ENCODE results near the gene IGFN1. TPM values are rescaled to one million over a fixed set of nuclear protein-coding genes. Genes with fewer than 3 reads are reported as not detected.

Gene IGFN1
- polyA plus RNA-seq, 1 donor from 2014 or later, result not detected

- Histone ChIP-seq H3K4me3 (ENCODE audit: low read length) (no peak overlapping the region), H3K9me2 (ENCODE audit: insufficient read depth, low read length) (no peaks in the 10 kb centered on the region), H3K4me2 (ENCODE audit: low read length) (no peak overlapping the region), H3K27me3 (ENCODE audit: insufficient read depth, low read depth, low read length) (no peaks in the 10 kb centered on the region), H4K20me1 (ENCODE audit: insufficient read depth) (no peaks in the 10 kb centered on the region), H3K27ac (ENCODE audit: low read length) (no peak overlapping the region), H3K79me2 (replicated peaks; ENCODE audit: insufficient read depth, low read length) (no peaks in the 10 kb centered on the region), H3F3A (ENCODE audit: insufficient read depth, low read length, poor library complexity, severe bottlenecking) (no peaks in the 10 kb centered on the region), H2AFZ (ENCODE audit: low read depth, low read length) (no peak overlapping the region), H3K9ac (ENCODE audit: low read length) (no peak overlapping the region), H3K9me3 (ENCODE audit: low read length) (no peaks in the 10 kb centered on the region), H3K36me3 (ENCODE audit: insufficient read depth, low read length) (no peaks in the 10 kb centered on the region)
- TF ChIP-seq POLR2AphosphoS5 (IDR thresholded peaks at IDR 0.05), result no peak
- no peak for TF ChIP-seq REST (IDR thresholded peaks at IDR 0.05; ENCODE audit: borderline replicate concordance)
- no peak for TF ChIP-seq EP300 (conservative IDR thresholded peaks at IDR 0.05; ENCODE audit: poor library complexity, severe bottlenecking)
- no peak for TF ChIP-seq SMC3 (conservative IDR thresholded peaks at IDR 0.05; ENCODE audit: poor library complexity)
- TF ChIP-seq RAD21 (conservative IDR thresholded peaks at IDR 0.05), result no peak
- TF ChIP-seq EZH2 (IDR thresholded peaks at IDR 0.05; ENCODE audit: borderline replicate concordance, insufficient read depth, low read length, poor library complexity, severe bottlenecking), result no peak
Measured at GRCh38 chr1:201214886-201215285, 24.3 kb downstream of the IGFN1 start.

DNA sequence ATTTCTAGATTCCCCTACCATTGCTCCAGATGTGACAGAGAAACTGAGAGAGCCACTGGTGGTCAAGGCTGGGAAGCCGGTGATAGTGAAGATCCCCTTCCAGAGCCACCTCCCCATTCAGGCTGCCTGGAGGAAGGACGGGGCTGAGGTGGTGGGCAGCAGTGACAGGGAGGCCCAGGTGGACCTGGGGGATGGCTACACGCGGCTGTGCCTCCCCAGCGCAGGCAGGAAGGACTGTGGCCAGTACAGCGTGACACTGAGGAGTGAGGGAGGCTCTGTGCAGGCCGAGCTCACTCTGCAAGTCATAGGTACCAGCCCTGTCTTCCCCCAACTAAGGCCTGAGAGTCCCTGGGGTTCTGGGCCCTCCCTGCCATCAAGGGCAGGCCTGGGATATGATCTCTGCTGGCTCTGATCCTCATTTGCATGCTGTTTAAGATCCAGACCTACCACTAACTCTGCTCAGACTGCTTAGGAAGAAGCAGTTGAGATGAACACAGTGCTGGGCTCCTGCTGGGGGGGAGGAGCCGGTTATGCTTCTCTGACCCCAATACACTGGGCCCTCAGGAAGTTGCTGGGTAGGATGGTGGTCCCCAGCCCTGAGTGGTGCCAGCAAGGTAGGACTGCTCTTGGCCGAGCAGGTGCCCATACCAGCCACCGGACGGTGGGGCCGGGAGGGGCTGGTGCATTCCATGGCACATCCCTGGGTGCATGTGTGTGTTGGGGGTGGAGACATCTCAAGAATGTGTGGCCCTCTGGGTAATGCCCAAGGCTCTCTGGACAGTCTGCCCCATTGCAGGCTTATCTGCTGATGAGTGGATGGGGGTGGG lies 25.1 kb downstream of the IGFN1 start:
- TF ChIP-seq TAF1 (IDR thresholded peaks at IDR 0.05; ENCODE audit: low read depth) (no peak), EZH2 (IDR thresholded peaks at IDR 0.05; ENCODE audit: borderline replicate concordance, insufficient read depth, low read length, poor library complexity, severe bottlenecking) (no peak), REST (IDR thresholded peaks at IDR 0.05; ENCODE audit: borderline replicate concordance) (no peak), MXI1 (conservative IDR thresholded peaks at IDR 0.05; ENCODE audit: poor library complexity, severe bottlenecking) (no peak), POLR2AphosphoS5 (IDR thresholded peaks at IDR 0.05) (no peak), EP300 (conservative IDR thresholded peaks at IDR 0.05; ENCODE audit: poor library complexity, severe bottlenecking) (no peak), RAD21 (conservative IDR thresholded peaks at IDR 0.05) (no peak), SMC3 (conservative IDR thresholded peaks at IDR 0.05; ENCODE audit: poor library complexity) (no peak)
- TF ChIP-seq, protein P1, sequence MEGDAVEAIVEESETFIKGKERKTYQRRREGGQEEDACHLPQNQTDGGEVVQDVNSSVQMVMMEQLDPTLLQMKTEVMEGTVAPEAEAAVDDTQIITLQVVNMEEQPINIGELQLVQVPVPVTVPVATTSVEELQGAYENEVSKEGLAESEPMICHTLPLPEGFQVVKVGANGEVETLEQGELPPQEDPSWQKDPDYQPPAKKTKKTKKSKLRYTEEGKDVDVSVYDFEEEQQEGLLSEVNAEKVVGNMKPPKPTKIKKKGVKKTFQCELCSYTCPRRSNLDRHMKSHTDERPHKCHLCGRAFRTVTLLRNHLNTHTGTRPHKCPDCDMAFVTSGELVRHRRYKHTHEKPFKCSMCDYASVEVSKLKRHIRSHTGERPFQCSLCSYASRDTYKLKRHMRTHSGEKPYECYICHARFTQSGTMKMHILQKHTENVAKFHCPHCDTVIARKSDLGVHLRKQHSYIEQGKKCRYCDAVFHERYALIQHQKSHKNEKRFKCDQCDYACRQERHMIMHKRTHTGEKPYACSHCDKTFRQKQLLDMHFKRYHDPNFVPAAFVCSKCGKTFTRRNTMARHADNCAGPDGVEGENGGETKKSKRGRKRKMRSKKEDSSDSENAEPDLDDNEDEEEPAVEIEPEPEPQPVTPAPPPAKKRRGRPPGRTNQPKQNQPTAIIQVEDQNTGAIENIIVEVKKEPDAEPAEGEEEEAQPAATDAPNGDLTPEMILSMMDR (IDR thresholded peaks at IDR 0.05; ENCODE audit: poor library complexity, severe bottlenecking), result no peak
- Histone ChIP-seq H3K27me3 (ENCODE audit: insufficient read depth, low read depth, low read length) (no peaks in the 10 kb centered on the region), H4K20me1 (ENCODE audit: insufficient read depth) (no peaks in the 10 kb centered on the region), H3K4me2 (ENCODE audit: low read length) (no peak overlapping the region), H3K27ac (ENCODE audit: low read length) (no peak overlapping the region), H3F3A (ENCODE audit: insufficient read depth, low read length, poor library complexity, severe bottlenecking) (no peaks in the 10 kb centered on the region), H3K36me3 (ENCODE audit: insufficient read depth, low read length) (no peaks in the 10 kb centered on the region), H3K9me3 (ENCODE audit: low read length) (no peaks in the 10 kb centered on the region), H3K4me3 (ENCODE audit: low read length) (no peak overlapping the region), H3K79me2 (replicated peaks; ENCODE audit: insufficient read depth, low read length) (no peaks in the 10 kb centered on the region), H2AFZ (ENCODE audit: low read depth, low read length) (no peak overlapping the region), H3K9ac (ENCODE audit: low read length) (no peak overlapping the region), H3K9me2 (ENCODE audit: insufficient read depth, low read length) (no peaks in the 10 kb centered on the region)
